Ishikawa (cell line): ENCODE measurements around the gene ARVCF.

Experiments
- CEBPB ChIP-seq: IDR thresholded peaks from 2 replicates; pipeline ENCODE4 v1.6.1; 2012
- EGR1 ChIP-seq: IDR thresholded peaks from 2 replicates; pipeline ENCODE4 v1.6.1; 2012
- EP300 ChIP-seq: IDR thresholded peaks from 2 replicates; pipeline ENCODE4 v1.6.1; 2012; ENCODE audit warnings: borderline replicate concordance
- FOXM1 ChIP-seq: IDR thresholded peaks from 2 replicates; pipeline ENCODE4 v1.6.1; 2012; ENCODE audit warnings: low read depth, borderline replicate concordance
- TAF1 ChIP-seq: IDR thresholded peaks from 2 replicates; pipeline ENCODE4 v1.6.1; 2012; ENCODE audit warnings: low read depth, mild to moderate bottlenecking
- TF ChIP-seq, protein P1 (sequence below): IDR thresholded peaks from 2 replicates; pipeline ENCODE4 v1.6.1; 2012

GRCh38 chr22:19957445-19957844 is 59.2 kb downstream of the ARVCF start:
- no peak for TF ChIP-seq FOXM1
- TF ChIP-seq EP300 = no peak
- no peak for TF ChIP-seq TAF1
- no peak for TF ChIP-seq EGR1
- TF ChIP-seq, protein P1, sequence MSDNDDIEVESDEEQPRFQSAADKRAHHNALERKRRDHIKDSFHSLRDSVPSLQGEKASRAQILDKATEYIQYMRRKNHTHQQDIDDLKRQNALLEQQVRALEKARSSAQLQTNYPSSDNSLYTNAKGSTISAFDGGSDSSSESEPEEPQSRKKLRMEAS = 0 out of 2 replicates have a peak, but pooled peaks have one; percentile 34
- TF ChIP-seq CEBPB = no peak
